Colonic mucosa (tissue), 4 donors: ENCODE results near the gene NPW. TPM values are rescaled to one million over a fixed set of nuclear protein-coding genes. Genes with fewer than 3 reads are reported as not detected.

Source experiments
- DNase-seq: peaks from one replicate; pipeline ENCODE4 v3.0.0-alpha.2; 2020
- H3K27ac ChIP-seq: fragments of 200-600 bp; one replicate; pipeline ENCODE4 v1.8.0; 2021
- H3K27me3 ChIP-seq: fragments of 200-600 bp; one replicate; pipeline ENCODE4 v1.8.0; 2021
- H3K36me3 ChIP-seq: fragments of 200-600 bp; one replicate; pipeline ENCODE4 v1.8.0; 2021
- H3K4me1 ChIP-seq: fragments of 200-600 bp; one replicate; pipeline ENCODE4 v1.8.0; 2021; ENCODE audit warnings: mild to moderate bottlenecking
- H3K4me3 ChIP-seq: fragments of 200-600 bp; one replicate; pipeline ENCODE4 v1.8.0; 2021
- H3K9ac ChIP-seq, 2 donors: one replicate each; pipeline ENCODE4 v1.7.0; 2013; ENCODE audit warnings: control low read depth in 2 of 2, low read depth in 2 of 2, low read length in 2 of 2
- H3K9me3 ChIP-seq: fragments of 200-600 bp; one replicate; pipeline ENCODE4 v1.8.0; 2021
- intact Hi-C: fragments of 100-400 bp; cut with DNase I; formaldehyde crosslinking; loops from one replicate; pipeline ENCODE4 v1.14.1; 2022
- total RNA-seq, 2 donors: library from RNA; stranded (reverse); fragmentation: NEBNext Ultra II Directional in 1 of 2; extraction: Animal tissue kit (Norgen Biotek cat#: 25700) in 1 of 2; gene quantifications; one replicate each; pipeline ENCODE4 v1.2.1, GENCODE V29; 2021
- TF ChIP-seq, protein P1 (sequence below): fragments of 200-600 bp; IDR thresholded peaks from one replicate; pipeline ENCODE4 v1.8.0; 2022; ENCODE audit warnings: antibody characterized with exemption, mild to moderate bottlenecking
- donor health status: healthy.
- donor health status: DM: no; HTN: no; CAD: no.
- donor health status: DM: no; HTN: no; CAD: no.

The NPW gene
- total RNA-seq, 2 donors from 2014 or later, result 3.5 to 3.8 TPM

DNA sequence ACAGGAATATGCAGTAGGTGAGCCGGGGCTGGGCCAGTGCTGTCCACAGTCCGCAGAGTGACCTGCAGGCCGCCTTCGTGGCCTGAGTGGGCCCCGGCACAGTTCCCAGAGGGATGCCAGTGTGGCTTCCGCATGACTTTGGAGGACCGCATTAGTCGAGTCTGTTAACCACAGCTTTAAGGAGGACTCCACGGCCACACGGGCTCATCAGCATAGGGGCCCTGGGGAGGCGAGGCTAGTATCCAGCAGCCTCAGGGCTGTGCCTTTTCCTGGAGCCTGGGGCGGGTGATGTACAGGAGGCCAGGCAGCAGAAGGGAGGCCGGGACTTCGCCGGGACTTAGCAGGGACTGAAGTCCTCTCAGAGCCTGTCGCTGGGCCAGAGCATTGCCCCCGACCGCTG lies 41.4 kb downstream of the NPW start:
- intact Hi-C loops, result no loop called here
- Histone ChIP-seq H3K4me1 (no peaks in the 10 kb centered on the region), H3K27ac (no peak overlapping the region), H3K27me3 (no peaks in the 10 kb centered on the region), H3K9me3 (no peaks in the 10 kb centered on the region), H3K36me3 (peaks cover 10% of the 10 kb centered on the region), H3K4me3 (no peak overlapping the region), H3K9ac (no peak overlapping the region)
- no peak for DNase-seq
- TF ChIP-seq, protein P1, sequence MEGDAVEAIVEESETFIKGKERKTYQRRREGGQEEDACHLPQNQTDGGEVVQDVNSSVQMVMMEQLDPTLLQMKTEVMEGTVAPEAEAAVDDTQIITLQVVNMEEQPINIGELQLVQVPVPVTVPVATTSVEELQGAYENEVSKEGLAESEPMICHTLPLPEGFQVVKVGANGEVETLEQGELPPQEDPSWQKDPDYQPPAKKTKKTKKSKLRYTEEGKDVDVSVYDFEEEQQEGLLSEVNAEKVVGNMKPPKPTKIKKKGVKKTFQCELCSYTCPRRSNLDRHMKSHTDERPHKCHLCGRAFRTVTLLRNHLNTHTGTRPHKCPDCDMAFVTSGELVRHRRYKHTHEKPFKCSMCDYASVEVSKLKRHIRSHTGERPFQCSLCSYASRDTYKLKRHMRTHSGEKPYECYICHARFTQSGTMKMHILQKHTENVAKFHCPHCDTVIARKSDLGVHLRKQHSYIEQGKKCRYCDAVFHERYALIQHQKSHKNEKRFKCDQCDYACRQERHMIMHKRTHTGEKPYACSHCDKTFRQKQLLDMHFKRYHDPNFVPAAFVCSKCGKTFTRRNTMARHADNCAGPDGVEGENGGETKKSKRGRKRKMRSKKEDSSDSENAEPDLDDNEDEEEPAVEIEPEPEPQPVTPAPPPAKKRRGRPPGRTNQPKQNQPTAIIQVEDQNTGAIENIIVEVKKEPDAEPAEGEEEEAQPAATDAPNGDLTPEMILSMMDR, result no peak

DNA sequence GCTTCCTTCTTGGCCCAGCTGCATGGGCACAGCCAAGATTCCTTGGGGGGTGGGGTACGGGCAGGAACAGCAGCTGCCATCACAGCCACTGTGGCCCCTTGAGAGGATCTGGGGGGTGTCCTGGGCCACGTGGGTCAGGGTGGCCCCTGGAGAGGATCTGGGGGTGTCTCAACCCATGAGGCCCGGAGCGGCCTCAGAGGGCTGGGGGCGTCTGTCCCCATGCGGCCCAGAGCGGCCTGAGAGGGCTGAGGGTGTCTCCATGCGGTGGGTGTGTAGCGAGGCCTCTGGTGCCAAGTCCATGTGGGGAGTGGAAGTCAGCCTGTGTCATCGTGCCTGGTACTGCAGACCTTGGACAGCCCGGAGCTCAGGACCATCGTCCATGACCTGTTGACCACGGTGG lies 41.9 kb downstream of the NPW start:
- intact Hi-C loops, result no loop called here
- TF ChIP-seq, protein P1, result no peak
- Histone ChIP-seq H3K27me3 (no peaks in the 10 kb centered on the region), H3K9me3 (no peaks in the 10 kb centered on the region), H3K27ac (no peak overlapping the region), H3K36me3 (peaks cover 12% of the 10 kb centered on the region), H3K4me1 (no peaks in the 10 kb centered on the region), H3K9ac (no peak overlapping the region), H3K4me3 (no peak overlapping the region)
- DNase-seq, result no peak

DNA sequence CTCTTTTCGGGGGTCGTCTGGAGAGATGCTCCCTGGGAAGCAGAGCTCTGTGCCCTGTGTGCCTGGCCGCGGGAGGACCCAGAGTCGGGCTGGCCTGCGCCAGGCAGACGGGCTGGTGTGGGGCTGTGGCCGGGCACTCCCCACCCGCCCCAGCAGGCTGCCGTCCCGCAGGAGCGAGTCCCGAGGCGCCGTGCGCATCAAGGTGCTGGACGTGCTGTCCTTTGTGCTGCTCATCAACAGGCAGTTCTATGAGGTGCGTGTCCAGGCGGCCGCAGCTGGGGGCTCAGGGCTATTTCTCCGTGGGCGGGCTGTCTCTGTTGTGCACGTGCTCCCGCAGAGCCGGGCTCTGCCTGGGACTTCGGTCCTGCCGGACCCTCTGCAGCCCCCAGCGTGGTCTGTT lies 43.2 kb downstream of the NPW start:
- DNase-seq, result no peak
- H3K27me3 ChIP-seq, result no peaks in the 10 kb centered on the region
- H3K9me3 ChIP-seq, result no peaks in the 10 kb centered on the region
- TF ChIP-seq, protein P1, result no peak
- H3K4me3 ChIP-seq, result no peak overlapping the region
- H3K36me3 ChIP-seq, result peaks cover 12% of the 10 kb centered on the region
- H3K4me1 ChIP-seq, result no peaks in the 10 kb centered on the region
- no peak overlapping the region for H3K27ac ChIP-seq
- no peak overlapping the region for H3K9ac ChIP-seq
- intact Hi-C loops, result no loop called here

DNA sequence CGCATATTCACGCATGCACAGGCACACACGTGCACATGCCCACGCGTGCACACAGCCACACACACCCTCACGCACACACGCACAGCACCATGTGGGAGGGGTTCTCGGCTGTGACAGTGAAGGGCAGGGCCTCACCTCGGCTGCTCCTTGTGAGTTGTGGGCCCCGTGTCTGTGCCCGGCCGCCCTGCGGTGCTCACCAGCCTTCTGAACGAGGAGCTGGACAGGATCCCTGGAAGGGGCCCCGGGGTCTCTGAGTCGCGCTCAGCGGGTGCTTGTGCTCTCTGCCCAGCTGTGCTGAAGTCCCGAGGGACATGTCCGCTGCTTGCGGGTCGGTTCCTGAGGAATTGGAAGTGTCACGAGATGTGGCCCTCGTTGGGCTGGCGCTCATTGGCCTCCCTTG lies 44.3 kb downstream of the NPW start:
- TF ChIP-seq, protein P1, result no peak
- intact Hi-C loops, result no loop called here
- DNase-seq, result no peak
- peaks cover 12% of the 10 kb centered on the region for H3K36me3 ChIP-seq
- H3K4me3 ChIP-seq, result no peak overlapping the region
- no peaks in the 10 kb centered on the region for H3K9me3 ChIP-seq
- no peak overlapping the region for H3K9ac ChIP-seq
- no peaks in the 10 kb centered on the region for H3K4me1 ChIP-seq
- H3K27ac ChIP-seq, result no peak overlapping the region
- no peaks in the 10 kb centered on the region for H3K27me3 ChIP-seq

DNA sequence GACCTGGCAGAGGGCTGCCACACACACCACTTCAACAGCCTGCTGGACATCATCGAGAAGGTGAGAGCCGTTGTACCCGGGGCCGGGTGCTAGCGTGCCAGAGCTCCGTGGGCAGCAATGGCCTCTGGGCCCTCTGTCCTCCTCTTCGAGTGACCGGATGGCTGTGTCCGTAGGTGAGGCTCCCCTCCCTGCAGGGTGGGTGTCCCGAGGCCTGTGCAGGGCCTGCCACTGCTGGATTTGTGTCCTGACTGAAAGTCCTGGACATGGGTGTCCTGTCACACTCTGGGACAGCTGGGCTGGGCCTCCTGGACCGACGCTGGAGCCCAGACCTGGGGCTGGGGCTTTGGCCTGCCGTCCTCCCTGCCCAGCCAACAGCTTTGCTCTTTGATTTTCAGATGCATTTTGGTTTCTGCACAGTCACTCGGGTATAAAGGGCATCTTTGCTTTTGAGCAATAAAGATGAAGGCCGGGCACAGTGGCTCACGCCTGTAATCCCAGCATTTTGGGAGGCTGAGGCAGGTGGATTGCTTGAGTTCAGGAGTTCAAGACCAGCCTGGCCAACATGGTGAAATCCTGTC lies 44.9 kb downstream of the NPW start:
- DNase-seq, result no peak
- TF ChIP-seq, protein P1, result no peak
- no peaks in the 10 kb centered on the region for H3K9me3 ChIP-seq

More for the DNA sequence above, 44.9 kb downstream of the NPW start:
- Histone ChIP-seq H3K27ac (no peak overlapping the region), H3K9ac (no peak overlapping the region), H3K27me3 (no peaks in the 10 kb centered on the region), H3K36me3 (peaks cover 12% of the 10 kb centered on the region), H3K4me1 (no peaks in the 10 kb centered on the region), H3K4me3 (no peak overlapping the region)
- intact Hi-C loops, result no loop called here
